HG03280 (cell line): ENCODE data around the gene HSD11B2.

ENCODE experiments used
- ATAC-seq: cut with Tn5 transposase; IDR thresholded peaks from one replicate; pipeline ENCODE4 v1.9.1; 2021; ENCODE audit warnings: mild to moderate bottlenecking, moderate library complexity; ENCODE audit not compliant: unreplicated experiment

The HSD11B2 gene

DNA sequence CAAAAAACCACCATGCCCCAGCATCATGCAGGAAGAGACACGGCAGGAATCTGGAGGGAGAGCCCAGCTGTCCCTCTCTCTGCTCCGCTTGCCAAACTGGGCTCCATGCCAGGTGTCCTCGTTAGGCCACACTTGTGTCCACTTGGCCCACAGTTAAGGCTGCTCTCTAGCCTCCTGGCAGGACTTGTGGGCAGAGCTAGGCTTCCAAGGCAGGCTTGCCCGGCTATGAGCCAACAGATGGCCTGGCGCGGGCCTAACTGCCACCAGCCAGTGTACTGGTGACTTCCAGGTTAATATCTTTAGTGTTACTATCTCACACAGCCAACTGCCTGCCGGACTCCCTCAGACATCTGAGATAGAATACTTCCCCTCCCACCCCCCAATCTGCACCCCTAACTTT, 39.4 kb downstream of the HSD11B2 start:
- ATAC-seq: no peak

DNA sequence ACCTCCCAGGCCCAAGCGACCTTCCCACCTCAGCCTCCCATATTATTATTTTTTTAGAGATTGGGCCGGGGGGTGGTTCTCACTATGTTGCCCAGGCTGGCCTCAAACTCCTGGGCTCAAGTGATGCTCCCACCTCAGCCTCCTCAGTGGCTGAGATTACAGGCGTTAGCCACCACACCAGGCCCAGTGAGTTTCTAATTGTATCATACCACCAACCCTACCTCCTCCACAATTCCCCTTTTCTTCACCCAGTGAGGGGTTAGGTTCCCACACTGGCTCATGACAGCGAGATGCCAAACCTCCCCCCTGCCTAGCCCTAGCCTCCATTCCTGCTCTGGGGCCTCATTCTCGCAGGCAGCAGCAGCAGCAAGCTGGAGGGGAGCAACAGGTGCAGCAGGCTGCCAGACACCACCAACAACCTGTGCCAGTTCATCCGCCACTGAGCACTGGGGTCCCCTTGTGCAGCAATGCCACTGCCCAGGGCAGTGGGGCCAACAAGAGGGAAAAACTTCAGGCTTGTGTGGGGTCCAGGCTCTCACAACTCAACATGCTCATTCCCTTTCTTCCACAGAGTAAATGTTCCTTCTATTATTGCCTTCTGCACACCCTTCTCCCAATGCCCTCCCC, 41.0 kb downstream of the HSD11B2 start:
- no peak for ATAC-seq

DNA sequence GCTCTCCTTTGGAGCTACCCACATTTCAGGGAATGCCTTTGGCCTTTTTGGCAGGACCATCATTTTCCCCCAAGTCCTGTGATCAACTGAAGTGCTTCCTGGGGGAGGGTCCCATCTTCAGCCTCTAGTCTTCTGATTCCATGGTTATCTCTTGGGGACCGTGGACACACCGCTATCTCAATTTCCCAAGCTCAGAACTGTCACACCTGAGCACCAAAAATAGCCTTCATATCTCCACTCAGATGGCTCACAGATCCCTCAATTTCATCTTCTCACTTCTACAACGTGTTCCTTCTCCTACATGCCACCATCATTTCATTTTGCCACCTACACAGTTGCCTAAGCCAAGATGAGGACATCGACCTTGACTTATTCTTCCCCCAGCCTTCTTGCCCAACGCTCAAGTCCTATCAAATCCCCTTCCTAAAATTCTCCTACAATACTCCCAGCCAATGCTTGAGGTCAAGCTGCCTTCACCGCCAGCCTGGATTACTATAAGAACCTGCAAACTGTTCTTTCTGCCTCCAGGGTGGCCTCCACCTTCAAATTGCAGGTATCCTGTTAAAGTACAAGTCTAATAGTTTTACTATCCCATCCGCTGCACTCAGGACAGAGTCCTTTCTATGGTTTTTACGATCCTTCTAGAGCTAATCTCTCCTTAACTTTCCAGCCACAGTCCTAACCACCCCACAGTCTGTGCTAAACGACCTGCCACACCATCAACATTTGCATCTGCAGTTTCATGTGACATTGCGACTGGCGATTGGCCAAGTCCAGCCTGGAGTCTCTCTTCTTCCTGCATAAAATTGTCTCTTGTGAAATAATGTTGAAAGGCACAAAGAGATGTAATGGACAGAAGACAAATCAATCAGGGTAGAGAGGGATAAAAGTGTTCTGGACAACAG, 43.9 kb downstream of the HSD11B2 start:
- no peak for ATAC-seq

DNA sequence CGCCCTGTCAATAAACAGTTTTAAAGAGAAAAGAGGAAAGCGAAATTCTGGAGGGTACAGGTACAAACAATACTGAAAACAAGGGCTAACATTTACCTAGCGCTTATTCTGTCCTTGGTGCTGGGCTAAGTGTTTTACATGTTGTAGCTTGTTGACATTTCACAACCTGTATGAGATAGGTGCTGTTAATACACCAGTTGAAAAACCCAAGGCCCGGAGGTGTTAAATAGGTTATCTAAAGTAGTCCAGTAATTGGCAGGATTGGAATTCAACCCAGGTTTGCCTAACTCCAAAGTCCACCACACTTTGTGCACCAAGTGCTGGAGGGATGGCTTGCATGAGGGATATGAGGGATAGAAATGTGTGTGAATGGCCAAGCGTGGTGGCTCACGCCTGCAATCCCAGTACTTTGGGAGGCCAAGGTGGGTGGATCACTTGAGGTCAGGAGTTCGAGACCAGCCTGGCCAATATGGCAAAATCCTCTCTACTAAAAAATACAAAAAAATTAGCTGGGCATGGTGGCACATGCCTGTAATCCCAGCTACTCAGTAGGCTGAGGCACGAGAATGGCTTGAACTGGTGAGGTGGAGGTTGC, 47.1 kb downstream of the HSD11B2 start:
- no peak for ATAC-seq

DNA sequence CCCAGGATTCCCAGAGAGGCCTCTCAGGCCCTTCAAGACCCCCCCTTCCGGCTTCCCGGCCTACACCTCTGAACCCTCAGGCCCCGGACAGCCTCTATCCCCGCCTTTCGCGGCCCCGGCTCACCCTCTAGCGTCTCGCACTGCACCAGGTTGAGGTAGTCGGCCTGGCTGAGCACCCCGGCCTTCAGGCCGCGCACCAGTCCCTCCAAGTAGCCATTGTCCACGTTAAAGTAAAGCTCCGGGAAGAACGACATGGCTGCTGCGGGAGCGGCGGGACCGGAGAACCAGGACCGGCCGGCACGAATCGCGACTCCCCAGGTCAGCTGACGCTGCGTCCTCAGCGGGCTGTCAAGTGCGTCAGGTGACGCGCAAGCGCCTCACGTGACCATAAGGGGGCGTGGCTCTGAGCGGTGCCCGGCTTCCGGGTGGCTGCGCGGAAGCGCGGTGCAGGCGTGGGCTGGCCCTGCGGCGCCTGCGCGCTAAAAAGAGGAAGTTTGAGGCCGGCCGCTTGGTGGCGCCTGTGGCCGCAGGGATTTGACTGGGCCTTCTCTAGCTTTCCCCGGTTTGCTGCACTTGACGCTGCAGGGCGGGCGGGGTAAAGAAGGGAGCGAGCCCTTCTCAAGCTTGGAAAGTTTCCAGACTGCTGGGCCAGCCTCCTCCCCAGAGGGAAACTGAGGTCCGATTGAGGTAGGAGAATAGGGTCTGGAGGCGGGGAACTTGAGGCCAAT, 50.1 kb downstream of the HSD11B2 start, which contains the start of gene ATP6V0D1:
ATP6V0D1 (minus strand) TSS at position 325 of the 728 bp plus-strand sequence; CDS start at position 254, 71 bp downstream.
- ATAC-seq: peak; percentile 97

DNA sequence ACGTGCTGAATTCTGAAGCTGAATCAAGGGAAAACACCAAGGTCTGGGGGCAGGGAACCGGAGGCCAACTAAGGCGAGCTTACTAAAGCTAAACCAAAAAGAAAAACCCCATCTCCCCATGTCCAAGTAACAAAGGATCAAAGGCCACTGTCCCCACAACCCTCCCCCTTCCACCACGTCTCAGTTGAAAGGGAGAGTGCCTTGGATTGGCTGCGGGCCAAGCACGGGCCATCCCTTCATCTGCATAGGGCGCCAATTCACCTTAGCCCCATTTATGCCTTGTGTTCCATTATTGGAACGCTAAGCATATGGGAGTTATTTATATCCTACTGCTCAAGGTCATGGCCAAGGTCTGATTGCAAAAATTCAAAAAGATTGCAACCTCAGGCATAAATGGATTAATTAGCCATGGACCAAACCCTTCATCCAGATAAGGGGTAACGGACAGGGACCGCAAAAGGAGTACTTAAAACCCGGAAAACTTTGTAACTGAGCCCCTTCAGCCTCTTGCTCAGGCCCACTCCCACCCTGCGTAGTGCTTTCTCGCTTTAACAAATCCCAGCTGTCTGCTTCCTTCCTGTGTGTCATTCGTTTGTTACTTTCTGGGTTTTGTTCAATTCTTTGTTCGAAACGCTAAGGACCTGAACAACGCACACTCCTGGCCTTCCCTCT, 50.8 kb downstream of the HSD11B2 start:
- peak; percentile 0 for ATAC-seq

DNA sequence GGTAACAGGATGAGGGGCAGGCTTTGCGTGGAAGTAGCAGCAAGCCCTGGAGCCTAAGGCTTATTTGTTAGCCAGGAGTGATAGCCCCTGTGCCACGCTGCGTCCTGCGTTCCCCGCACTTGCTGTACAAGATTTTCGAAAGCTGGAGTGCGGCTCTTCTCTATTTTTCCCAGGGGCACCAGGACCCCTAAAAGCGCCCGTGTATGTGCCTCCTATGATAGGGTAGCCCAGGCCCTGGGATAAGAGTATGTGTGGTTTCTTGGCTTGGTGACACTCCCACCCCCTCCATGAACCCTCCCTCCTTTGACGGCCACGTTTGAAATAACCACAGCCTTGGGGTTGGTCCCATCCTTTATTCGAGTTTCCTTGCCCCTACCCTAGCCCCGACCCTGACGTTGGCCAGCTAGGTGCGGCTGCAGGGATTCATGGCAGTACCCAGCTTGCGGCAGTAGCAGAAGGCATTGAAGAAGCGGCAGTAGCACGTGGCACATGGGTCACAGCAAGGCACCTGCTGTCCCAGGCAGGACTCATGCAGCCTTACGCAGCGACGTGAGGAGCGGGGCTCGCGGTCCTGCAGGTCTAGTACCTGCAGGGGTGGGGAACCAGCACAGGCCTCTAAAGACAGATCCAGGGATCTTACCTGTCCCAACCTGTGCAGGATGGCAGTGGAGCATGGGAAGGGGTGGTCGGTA, 51.5 kb downstream of the HSD11B2 start:
- ATAC-seq: no peak

DNA sequence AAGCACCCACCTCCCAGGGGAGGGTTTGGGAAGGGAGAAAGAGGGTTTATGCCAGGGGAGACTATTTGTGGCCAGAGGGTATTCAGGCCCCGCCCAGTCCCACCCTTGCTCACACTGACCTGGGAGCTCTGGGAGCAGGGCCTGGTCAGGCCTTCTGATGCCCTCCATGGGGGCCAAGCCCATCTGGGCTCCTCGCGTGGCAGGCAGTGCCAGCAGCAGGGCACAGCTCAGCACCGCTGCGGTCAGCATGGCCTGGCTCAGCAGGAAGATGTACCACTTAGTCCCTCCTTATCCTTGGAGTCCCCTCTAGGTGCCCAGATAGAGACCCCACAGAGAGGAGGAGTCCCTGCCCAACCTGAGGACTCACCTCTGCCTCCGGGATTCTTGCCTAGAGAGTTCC, 52.2 kb downstream of the HSD11B2 start, which contains the start of gene AGRP:
AGRP (minus strand) TSS at position 398 of the 400 bp plus-strand sequence; CDS start at position 249, 149 bp downstream.
- no peak for ATAC-seq

DNA sequence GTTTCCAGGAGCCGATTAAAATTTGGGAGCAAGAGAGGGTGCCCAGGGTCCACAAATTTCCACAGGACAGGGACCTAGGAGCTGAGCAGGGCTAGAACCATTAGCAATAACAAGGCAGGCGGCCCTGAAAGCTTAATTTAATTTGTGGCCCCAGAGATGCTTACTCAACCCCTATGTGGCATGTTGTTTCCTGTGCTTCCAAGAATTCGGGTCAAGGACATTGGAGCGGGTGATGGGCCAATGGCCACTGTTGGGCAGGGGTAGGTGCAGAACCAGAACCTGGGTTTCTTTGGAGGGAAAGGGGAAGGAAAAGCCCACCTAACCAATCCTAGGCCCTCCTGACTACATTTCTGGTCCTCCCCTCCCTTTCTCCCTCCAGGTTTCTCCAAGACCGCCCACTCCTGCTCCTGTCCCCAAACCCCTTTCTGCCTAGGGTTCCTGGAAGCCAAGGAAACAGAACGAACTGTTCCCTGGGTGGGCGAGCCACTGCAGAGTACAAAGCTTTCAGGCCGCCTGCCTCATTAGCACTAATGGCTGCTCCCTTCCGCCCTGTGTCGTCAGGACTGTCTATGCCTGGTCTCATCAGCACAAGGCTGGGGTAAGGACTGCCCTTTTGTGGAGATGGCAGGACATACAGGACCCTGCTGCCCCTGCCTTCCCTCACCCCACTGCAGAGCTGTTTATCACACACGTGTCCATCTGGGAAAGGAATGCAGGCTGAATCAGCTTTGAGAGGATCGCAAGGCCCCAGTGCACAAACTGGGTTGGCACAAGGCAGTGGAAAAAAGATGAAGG, 53.0 kb downstream of the HSD11B2 start:
- ATAC-seq: no peak

DNA sequence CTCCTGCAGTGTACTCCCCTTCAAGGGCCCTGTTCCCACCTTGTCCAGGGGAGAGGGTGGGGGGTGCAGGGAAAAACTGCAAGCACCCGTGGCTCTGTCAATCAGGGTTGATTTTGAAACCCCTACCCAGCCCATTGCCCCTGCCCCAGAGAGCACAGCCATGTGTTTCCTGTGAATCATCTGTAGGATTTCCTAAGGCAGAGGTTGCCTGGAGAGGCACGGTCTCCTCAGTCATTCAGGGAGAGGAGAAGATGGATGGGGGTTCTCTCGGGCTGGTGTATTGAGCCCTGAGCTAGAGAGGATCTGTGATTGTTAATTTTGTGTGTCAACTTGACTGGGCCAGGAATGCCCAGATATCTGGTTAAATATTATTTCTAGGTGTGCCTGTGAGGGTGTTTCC, 55.9 kb downstream of the HSD11B2 start:
- no peak for ATAC-seq
